GM10266 (cell line): ENCODE measurements around the gene PRODH2.

Experiments used
- DNase-seq: peaks from one replicate; pipeline ENCODE4 v3.0.0; 2012; ENCODE audit errors: extremely low spot score
- TF ChIP-seq, protein P1 (sequence below): IDR thresholded peaks from 2 replicates; pipeline ENCODE4 v1.5.1; 2012; ENCODE audit warnings: mild to moderate bottlenecking, low read depth; ENCODE audit not compliant: control insufficient read depth, insufficient read depth; ENCODE audit errors: missing control alignments

PRODH2 gene

DNA sequence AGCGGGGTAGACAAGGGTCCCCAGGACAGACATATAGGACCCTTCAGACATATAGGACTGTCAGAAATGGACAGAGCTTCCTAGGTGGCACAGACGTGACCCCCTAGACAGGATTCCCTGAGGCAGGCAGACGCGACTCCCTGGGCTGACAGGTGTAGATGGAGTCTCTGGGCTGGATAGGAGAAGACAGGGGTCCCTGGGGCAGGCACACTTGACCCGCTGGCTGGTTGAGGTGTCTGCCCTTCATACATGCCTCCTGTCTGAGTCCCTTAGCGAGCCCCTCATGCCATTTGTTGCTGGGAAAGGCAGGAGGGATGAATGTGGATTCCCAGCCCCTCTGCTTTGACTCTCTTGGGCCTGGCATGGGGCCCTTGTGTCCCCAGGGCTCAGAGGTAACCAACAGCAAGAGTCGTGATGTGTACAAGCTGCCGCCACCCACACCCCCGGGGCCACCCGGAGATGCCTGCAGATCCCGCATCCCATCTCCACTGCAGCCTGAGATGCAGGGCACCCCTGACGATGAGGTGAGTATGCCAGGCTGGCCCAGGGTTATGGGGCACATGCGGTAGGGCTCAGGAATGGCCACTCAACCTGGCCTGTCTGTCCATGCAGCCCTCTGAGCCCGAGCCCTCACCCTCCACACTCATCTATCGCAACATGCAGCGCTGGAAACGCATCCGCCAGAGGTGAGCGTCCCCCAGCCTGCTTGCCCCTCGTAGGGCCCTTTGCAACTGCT, 58.8 kb downstream of the PRODH2 start:
- no peak for DNase-seq
- TF ChIP-seq, protein P1, sequence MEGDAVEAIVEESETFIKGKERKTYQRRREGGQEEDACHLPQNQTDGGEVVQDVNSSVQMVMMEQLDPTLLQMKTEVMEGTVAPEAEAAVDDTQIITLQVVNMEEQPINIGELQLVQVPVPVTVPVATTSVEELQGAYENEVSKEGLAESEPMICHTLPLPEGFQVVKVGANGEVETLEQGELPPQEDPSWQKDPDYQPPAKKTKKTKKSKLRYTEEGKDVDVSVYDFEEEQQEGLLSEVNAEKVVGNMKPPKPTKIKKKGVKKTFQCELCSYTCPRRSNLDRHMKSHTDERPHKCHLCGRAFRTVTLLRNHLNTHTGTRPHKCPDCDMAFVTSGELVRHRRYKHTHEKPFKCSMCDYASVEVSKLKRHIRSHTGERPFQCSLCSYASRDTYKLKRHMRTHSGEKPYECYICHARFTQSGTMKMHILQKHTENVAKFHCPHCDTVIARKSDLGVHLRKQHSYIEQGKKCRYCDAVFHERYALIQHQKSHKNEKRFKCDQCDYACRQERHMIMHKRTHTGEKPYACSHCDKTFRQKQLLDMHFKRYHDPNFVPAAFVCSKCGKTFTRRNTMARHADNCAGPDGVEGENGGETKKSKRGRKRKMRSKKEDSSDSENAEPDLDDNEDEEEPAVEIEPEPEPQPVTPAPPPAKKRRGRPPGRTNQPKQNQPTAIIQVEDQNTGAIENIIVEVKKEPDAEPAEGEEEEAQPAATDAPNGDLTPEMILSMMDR, result no peak

DNA sequence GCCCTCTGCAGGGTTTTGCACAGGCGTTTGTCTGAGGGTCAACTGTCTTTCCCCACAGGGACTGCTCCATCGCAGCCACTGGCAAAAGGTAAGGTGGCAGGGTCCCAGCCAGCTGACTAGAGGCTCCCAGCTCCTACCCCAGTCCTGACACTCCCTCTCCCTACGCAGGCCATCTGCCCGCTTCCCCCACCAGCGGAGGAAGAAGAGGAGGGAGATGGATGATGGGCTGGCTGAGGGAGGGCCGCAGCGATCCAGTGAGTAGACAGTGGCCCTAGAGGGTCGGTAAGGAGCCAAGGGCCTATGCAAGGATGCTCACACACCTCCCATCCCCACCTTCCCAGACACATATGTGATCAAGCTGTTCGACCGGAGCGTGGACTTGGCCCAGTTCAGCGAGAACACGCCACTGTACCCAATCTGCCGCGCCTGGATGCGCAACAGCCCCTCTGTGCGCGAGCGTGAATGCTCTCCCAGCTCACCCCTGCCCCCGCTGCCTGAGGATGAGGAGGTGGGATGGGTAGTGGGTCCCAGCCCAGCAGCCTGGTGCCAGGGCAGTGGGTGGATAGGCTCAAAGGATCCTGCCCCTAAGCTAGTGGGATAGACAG, 59.8 kb downstream of the PRODH2 start:
- no peak for DNase-seq
- TF ChIP-seq, protein P1, result no peak

DNA sequence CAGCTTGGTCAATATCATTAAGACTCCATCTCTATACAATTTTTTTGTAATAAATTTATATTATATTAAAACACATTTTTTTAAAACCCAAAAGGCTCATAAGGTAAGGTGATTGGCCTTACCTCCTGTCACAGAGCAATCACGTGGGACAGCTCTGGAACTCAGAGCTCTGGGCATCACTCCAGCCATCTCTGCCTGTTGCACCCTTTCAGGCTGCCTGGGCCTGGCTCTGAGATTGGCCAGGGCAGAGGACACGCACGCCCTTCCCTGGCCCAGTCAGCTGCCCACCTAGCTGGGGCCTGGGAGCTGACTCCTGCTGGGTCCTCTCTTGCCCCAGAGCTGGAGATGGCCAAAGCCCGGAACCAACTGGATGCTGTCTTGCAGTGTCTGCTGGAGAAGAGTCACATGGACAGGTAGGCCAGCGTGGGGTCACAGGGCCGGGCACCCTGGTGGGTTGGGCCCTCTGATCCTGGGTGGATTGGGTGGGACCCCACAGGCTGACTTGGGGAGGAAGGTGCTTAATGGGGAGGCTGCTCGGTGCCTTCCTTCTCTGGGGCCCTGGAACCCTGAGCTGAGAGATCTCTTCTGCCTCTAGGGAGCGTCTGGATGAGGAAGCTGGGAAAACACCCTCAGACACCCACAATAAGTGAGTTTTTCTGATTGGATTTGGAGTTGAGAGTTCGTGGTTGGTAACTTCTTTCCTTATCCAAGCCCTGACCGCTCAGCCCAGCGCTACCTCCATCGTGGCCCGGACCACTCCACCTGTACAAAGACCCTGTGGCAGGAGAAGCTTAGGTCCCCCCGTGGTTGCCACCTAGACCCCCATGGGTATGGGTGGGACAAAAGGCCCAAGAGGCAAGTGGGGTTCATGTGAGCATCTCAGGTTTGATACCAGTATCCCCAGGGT, 60.6 kb downstream of the PRODH2 start:
- TF ChIP-seq, protein P1, result no peak
- no peak for DNase-seq

DNA sequence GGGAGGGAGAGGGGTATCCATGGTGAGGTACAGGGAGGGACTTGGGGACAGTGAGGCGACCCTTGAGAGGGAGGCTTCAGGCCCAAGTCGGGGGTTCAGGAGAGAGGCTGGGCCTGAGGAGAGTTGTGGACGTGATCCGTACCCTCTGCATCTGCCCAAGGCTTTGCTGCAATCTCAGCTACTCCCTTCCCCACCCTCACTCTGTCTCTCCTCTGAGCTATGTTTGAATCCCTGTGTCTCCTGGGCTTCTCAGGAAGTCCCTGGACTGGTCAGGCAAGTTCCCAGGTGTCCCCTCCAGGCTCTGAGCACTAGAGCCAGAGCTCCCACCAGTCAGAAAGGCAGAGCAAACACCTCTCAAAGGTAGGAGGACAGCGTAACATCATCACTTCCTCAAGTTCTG, 62.5 kb downstream of the PRODH2 start:
- DNase-seq, result no peak
- TF ChIP-seq, protein P1, result no peak
